NCI-H1105 treated with DMSO at 0.1 percent for 48 hours (cell line): ENCODE measurements around the gene PCDHGA8.
"Not testable (repeated sequence)": the region's sequence is repeated elsewhere in the genome, so short reads cannot be mapped to it uniquely, and the experiment has no call there.

Experiments used
- DNase-seq: peaks from one replicate; lab custom pipeline; 2025; lab: John Stamatoyannopoulos, UW

The PCDHGA8 gene

DNA sequence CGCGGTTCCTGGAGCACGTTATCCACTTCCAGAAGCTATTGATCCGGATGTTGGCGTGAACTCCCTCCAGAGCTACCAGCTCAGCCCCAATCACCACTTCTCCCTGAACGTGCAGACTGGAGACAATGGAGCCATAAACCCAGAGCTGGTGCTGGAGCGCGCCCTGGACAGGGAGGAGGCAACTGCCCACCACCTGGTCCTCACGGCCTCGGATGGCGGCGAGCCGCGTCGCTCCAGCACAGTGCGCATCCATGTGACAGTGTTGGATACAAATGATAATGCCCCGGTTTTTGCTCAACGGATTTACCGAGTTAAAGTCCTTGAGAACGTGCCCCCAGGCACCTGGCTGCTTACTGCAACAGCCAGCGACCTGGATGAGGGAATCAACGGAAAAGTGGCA lies 11.0 kb downstream of the PCDHGA8 start:
- no peak for DNase-seq

- not testable (repeated sequence) for DNase-seq
Measured at GRCh38 chr5:141407790-141408505, 15.5 kb downstream of the PCDHGA8 start, which contains the start of gene PCDHGB6. PCDHGB6 (plus strand) TSS chr5:141408021; CDS start chr5:141408203, 182 bp downstream.

DNA sequence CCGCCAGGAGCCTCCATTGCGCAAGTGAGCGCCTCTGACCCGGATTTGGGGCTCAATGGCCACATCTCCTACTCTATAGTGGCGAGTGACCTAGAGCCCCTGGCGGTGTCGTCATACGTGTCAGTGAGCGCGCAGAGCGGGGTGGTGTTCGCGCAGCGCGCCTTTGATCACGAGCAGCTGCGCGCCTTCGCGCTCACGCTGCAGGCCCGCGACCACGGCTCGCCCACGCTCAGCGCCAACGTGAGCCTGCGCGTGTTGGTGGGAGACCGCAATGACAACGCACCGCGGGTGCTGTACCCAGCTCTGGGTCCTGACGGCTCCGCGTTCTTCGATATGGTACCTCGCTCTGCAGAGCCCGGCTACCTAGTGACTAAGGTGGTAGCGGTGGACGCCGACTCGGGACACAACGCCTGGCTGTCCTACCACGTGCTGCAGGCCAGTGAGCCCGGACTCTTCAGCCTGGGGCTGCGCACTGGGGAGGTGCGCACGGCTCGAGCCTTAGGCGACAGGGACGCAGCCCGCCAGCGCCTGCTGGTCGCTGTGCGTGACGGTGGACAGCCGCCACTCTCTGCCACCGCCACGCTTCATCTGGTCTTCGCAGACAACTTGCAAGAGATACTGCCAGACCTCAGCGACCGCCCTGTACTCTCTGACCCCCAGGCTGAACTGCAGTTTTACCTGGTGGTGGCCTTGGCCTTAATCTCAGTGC lies 17.3 kb downstream of the PCDHGA8 start:
- no peak for DNase-seq

GRCh38 chr5:141411575-141411974 lies 19.1 kb downstream of the PCDHGA8 start:
- no peak for DNase-seq

- no peak for DNase-seq
Measured at GRCh38 chr5:141412854-141413539, 20.6 kb downstream of the PCDHGA8 start, which contains the start of gene PCDHGA10. PCDHGA10 (plus strand) TSS chr5:141412987; CDS start chr5:141413176, 189 bp downstream.

DNA sequence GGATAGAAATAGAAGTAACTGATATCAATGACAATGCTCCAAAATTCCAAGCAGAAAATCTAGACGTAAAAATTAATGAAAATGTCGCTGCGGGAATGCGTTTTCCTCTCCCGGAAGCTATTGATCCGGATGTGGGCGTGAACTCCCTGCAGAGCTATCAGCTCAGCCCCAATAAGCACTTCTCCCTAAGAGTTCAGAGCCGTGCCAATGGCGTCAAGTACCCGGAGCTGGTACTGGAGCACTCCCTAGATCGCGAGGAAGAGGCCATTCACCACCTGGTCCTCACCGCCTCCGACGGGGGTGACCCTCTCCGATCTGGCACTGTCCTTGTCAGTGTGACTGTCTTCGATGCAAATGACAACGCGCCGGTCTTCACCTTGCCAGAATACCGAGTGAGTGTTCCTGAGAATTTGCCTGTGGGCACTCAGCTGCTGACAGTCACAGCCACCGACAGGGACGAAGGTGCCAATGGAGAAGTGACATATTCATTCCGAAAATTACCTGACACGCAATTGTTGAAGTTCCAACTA lies 21.2 kb downstream of the PCDHGA8 start:
- DNase-seq: no peak

DNA sequence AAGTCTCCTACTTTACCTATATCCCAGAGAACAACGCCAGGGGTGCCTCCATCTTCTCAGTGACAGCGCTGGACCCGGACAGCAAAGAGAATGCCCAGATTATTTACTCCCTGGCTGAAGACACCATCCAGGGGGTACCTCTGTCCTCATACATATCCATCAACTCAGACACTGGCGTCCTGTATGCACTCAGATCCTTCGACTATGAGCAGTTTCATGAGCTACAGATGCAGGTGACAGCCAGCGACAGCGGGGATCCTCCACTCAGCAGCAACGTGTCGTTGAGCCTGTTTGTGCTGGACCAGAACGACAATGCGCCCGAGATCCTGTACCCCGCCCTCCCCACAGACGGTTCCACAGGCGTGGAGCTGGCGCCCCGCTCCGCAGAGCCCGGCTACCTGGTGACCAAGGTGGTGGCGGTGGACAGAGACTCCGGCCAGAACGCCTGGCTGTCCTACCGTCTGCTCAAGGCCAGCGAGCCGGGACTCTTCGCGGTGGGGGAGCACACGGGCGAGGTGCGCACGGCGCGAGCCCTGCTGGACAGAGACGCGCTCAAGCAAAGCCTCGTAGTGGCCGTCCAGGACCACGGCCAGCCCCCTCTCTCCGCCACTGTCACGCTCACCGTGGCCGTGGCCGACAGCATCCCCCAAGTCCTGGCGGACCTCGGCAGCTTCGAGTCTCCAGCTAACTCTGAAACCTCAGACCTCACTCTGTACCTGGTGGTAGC lies 22.3 kb downstream of the PCDHGA8 start:
- not testable (repeated sequence) for DNase-seq

DNA sequence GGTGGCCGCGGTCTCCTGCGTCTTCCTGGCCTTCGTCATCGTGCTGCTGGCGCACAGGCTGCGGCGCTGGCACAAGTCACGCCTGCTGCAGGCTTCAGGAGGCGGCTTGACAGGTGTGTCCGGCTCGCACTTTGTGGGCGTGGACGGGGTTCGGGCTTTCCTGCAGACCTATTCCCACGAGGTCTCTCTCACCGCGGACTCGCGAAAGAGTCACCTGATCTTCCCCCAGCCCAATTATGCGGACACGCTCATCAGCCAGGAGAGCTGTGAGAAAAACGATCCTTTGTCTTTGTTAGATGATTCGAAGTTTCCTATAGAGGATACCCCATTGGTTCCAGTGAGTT lies 22.8 kb downstream of the PCDHGA8 start:
- not testable (repeated sequence) for DNase-seq

GRCh38 chr5:141417494-141418172 lies 25.2 kb downstream of the PCDHGA8 start, which contains the start of gene PCDHGB7:
PCDHGB7 (plus strand) TSS chr5:141417677; CDS start chr5:141417860, 183 bp downstream.
- peak; percentile 69 for DNase-seq

- DNase-seq: no peak
Measured at GRCh38 chr5:141419074-141419880, 26.8 kb downstream of the PCDHGA8 start.

DNA sequence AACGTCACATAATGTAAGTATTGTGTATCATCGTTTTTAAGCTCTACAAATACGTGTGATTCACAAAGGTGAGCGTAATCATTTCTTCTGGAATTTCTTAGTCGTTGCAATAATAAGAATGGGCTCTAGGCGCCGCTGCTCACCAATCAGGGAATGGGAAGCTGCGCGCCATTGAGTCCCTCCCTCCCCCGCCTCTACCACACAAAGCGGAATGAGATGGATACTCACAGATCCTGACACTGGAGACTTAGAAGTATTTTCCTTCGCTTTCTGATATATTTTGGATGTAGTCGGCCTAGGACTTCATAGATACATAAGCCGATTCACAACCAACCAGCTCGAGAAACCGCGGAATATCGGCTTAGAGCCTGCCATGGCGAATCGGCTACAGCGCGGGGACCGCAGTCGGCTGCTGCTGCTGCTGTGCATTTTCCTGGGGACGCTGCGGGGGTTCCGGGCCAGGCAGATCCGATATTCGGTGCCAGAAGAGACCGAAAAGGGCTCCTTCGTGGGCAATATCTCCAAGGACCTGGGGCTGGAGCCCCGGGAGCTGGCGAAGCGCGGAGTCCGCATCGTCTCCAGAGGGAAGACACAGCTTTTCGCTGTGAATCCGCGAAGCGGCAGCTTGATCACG lies 28.5 kb downstream of the PCDHGA8 start, which contains the start of gene PCDHGA11:
Gene PCDHGA11 (plus strand): TSS at position 197 of the 634 bp plus-strand sequence. CDS start 177 bp downstream, at position 374.
- DNase-seq: no peak

DNA sequence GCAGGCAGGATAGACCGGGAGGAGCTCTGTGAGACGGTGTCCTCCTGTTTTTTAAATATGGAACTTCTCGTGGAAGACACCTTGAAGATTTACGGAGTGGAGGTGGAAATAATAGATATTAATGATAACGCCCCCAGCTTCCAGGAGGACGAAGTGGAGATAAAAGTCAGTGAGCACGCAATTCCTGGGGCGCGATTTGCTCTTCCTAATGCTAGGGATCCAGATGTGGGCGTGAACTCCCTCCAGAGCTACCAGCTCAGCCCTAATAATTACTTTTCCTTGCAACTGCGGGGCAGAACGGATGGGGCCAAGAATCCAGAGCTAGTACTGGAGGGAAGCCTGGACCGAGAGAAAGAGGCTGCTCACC lies 29.0 kb downstream of the PCDHGA8 start:
- no peak for DNase-seq

DNA sequence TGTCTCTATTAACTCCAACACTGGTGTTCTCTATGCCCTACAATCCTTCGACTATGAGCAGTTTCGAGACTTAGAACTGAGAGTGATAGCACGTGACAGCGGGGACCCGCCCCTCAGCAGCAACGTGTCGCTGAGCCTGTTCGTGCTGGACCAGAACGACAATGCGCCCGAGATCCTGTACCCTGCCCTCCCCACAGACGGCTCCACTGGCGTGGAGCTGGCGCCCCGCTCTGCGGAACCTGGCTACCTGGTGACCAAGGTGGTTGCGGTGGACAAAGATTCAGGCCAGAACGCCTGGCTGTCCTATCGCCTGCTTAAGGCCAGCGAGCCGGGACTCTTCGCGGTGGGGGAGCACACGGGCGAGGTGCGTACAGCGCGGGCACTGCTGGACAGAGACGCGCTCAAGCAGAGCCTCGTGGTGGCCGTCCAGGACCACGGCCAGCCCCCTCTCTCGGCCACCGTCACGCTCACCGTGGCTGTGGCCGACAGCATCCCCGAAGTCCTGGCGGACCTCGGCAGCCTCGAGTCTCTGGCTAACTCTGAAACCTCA lies 30.4 kb downstream of the PCDHGA8 start:
- no peak for DNase-seq

GRCh38 chr5:141427783-141428426 lies 35.5 kb downstream of the PCDHGA8 start:
- DNase-seq: no peak

DNA sequence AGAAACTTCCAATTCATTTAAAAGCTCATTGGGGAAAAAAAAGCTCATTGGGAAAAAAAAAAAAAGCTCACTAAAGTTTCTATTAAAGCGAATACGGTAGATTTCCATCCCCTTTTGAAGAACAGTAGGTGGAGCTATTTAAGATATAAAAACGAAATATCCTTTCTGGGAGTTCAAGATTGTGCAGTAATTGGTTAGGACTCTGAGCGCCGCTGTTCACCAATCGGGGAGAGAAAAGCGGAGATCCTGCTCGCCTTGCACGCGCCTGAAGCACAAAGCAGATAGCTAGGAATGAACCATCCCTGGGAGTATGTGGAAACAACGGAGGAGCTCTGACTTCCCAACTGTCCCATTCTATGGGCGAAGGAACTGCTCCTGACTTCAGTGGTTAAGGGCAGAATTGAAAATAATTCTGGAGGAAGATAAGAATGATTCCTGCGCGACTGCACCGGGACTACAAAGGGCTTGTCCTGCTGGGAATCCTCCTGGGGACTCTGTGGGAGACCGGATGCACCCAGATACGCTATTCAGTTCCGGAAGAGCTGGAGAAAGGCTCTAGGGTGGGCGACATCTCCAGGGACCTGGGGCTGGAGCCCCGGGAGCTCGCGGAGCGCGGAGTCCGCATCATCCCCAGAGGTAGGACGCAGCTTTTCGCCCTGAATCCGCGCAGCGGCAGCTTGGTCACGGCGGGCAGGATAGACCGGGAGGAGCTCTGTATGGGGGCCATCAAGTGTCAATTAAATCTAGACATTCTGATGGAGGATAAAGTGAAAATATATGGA lies 38.1 kb downstream of the PCDHGA8 start, which contains the start of gene PCDHGA12:
Gene PCDHGA12 (plus strand): TSS at position 176 of the 782 bp plus-strand sequence. CDS start 253 bp downstream, at position 429.
- DNase-seq: no peak

DNA sequence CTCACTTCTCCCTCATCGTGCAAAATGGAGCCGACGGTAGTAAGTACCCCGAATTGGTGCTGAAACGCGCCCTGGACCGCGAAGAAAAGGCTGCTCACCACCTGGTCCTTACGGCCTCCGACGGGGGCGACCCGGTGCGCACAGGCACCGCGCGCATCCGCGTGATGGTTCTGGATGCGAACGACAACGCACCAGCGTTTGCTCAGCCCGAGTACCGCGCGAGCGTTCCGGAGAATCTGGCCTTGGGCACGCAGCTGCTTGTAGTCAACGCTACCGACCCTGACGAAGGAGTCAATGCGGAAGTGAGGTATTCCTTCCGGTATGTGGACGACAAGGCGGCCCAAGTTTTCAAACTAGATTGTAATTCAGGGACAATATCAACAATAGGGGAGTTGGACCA lies 38.9 kb downstream of the PCDHGA8 start:
- no peak for DNase-seq

DNA sequence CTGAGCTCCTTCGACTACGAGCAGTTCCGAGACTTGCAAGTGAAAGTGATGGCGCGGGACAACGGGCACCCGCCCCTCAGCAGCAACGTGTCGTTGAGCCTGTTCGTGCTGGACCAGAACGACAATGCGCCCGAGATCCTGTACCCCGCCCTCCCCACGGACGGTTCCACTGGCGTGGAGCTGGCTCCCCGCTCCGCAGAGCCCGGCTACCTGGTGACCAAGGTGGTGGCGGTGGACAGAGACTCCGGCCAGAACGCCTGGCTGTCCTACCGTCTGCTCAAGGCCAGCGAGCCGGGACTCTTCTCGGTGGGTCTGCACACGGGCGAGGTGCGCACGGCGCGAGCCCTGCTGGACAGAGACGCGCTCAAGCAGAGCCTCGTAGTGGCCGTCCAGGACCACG lies 39.9 kb downstream of the PCDHGA8 start:
- DNase-seq: not testable (repeated sequence)

- not testable (repeated sequence) for DNase-seq
Measured at GRCh38 chr5:141432726-141433125, 40.3 kb downstream of the PCDHGA8 start.
